ENCODE measurements around the gene TMTC1.

The TMTC1 gene

GRCh38 chr12:29707846-29708245 is 75.9 kb downstream of the TMTC1 start:
- DNase-seq = no peak

- DNase-seq = no peak
Measured at GRCh38 chr12:29706311-29706710, 77.4 kb downstream of the TMTC1 start.

GRCh38 chr12:29703528-29703927 is 80.2 kb downstream of the TMTC1 start:
- no peak for DNase-seq

DNA sequence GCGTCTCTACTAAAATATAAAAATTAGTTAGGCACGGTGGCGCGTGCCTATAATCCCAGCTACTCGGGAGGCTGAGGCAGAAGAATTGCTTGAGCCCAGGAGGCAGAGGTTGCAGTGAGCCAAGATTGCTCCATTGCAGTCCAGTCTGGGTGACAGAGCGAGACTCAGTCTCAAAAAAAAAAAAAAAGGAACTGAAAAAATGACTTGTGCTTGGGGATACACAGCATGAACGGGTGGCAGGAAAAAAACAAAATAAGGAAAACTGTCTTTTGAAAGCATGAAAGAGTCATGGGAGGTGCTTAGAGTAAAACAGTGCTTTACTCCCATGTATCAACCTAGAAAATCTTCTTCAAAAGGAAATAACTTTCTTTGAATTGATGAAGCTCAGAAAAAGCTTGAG is 80.8 kb downstream of the TMTC1 start:
- DNase-seq = no peak

GRCh38 chr12:29702222-29702621 is 81.5 kb downstream of the TMTC1 start:
- no peak for DNase-seq

GRCh38 chr12:29700761-29701481 is 82.8 kb downstream of the TMTC1 start:
- no peak for DNase-seq

- DNase-seq = no peak
Measured at GRCh38 chr12:29698756-29699155, 85.0 kb downstream of the TMTC1 start.

GRCh38 chr12:29695800-29696199 is 87.9 kb downstream of the TMTC1 start:
- DNase-seq = no peak

DNA sequence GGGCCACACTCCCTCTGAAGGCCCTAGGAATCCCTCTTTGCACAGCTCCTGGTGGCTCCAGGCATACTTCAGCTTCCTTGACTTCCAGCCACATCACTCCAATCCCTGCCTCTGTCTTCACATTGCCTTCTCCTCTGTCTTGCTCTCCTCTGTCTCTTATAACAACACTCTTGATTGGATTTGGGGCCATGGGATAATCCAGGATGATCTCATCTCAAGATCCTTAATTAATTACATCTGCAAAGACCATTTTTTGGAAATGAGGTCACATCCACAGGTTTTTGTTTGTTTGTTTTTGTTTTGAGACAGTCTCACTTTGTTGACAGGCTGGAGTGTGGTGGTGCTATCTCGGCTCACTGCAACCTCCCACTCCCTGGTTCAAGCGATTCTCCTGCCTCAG is 88.7 kb downstream of the TMTC1 start:
- DNase-seq = no peak

DNA sequence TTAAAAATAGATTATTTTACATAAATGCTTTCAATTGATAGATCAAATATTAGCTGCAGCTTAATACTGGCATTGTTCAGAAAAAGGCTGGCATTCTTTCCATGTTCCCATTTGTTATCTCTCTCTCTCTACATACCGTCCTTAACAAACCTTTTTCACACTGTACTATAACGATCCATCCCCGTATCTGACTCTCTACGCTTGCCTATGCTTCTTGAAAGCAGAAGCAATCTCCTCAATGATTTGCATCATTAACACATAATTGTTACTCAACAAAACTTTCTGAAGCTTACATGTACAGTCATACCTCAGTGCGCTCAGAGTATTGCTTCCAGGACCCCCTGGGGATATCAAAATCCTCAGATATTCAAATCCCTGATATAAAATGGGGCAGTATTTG is 89.7 kb downstream of the TMTC1 start:
- DNase-seq = peak; percentile 33 to 45

GRCh38 chr12:29692237-29692636 is 91.5 kb downstream of the TMTC1 start:
- DNase-seq = no peak

DNA sequence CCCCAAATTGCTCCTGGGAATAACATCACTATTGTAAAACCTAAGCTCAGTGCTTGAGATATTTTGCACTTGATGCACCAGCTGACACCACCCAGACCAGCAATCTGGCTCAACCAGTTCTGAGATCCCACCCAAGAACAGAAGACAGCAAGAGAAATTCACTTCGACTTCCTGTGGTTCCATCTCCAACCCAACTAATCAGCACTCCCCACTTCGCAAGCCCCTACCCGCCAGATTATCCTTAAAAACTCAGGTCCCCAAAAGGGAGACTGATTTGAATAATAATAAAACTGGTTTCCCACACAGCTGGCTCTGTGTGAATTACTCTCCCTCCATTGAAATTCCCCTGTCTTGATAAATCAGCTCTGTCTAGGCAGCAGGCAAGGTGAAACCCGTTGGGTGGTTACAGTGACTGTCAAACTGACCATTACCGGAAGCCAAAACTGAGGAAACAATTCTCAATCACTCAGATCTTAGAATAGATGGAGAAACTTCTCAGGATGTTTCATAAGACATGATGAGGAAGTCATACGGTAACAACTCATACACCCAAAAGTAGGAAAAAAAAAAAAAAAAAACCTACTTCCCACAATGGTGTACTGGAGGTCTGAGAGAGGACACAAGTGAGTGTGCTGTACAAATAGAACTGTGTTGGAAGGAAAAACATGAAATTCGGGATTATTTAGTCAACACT is 92.4 kb downstream of the TMTC1 start:
- DNase-seq = no peak

- DNase-seq = no peak
Measured at GRCh38 chr12:29690728-29691127, 93.0 kb downstream of the TMTC1 start.

DNA sequence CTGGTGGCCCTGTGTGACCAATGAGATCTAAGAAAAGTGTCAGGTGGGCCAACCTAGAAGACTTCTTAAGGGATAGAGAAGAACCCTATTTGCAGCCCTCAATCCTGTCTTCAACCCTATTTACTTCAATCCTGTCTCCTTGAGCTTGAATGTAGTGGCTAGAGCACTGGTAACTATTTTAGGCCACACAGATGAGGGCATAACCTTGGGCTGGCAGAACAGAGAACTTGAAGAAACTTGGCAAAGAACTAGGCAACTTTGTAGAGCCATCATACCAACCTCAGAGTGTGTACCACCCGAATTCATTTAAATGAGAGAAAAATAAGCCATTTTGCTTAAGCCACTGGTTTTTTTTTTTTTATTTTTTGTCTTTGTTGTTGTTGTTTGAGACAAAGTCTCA is 94.8 kb downstream of the TMTC1 start:
- DNase-seq = no peak

GRCh38 chr12:29682088-29682487 is 101.7 kb downstream of the TMTC1 start:
- DNase-seq = no peak

- DNase-seq = no peak
Measured at GRCh38 chr12:29681370-29681769, 102.4 kb downstream of the TMTC1 start.

DNA sequence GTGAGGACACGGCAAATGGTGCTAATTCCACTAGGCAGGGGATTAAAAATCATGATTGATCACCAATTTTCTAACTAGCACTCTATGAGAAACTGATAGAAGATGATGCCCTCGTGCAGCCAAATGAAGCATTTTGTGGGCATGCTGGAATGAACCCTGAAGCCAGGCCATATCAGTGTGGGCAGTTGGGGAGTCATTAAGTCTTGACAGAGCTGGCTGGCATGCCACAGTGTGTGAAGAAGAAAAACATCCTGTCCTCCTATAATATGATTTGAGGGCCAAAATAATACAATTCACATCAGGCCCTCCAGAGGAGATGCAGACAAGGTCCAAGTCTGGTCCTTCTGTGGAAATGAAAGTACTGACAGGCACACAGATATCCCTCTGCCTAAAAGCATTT is 107.1 kb downstream of the TMTC1 start:
- DNase-seq = no peak

DNA sequence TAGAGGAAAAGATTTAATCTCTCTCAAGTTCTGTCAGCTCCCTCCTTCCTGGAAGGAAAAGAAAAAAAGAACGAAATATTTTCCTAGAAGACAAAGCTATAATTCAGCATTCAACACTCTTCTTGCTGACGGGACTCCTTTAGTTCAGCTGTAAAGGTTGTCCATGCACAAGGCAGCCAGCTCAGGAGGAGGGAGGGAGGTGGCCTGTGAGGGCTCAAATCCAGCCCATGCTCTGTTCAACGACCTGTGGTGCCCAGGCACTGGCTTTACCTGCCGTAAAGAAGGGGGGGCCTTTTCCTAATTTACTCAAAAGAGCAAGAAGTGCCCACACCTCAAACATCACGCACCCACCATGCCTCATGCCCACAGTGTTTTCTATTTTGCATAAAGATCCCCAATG is 109.3 kb downstream of the TMTC1 start:
- no peak for DNase-seq

DNA sequence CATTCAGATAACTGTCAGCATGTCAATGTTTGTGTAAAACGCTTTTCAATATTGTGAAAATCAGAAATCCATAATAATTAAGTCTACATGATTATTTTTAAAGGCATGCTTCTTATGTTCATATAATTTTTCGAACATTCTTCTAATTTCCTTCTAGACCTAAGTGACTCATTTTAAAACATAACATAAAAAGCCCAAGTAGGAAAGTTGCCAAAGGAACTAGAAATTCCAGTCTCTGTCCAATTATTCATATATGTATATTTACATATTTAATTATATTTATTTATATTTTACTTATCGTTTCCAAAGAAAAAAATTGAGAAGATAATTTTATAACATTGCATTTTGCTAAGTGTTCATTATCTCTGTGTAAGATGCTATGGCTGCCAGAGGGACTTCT is 110.4 kb downstream of the TMTC1 start:
- no peak for DNase-seq

- no peak for DNase-seq
Measured at GRCh38 chr12:29672580-29672979, 111.2 kb downstream of the TMTC1 start.

GRCh38 chr12:29671742-29672141 is 112.0 kb downstream of the TMTC1 start:
- DNase-seq = no peak

DNA sequence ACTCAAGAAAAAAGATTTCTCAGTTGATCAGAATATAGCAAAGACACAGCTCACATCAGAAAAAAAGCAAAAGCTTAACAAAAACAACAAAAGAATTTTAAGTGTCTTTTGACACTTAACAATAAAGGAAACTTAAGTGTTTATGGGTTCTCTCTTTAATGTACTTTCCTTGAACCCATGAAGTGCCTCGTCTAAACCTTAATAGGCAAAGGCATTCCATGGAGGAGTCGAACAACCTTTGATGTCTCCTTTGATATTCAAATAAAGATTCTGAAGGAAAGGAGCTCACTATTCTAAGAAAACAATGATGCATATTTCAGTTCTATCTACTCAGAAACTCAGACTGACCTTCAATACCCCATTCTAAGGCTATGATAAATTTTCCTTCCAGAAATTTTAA is 116.7 kb downstream of the TMTC1 start:
- DNase-seq = no peak

GRCh38 chr12:29665107-29665506 is 118.6 kb downstream of the TMTC1 start:
- no peak for DNase-seq

- no peak for DNase-seq
Measured at GRCh38 chr12:29662734-29663323, 120.9 kb downstream of the TMTC1 start.
